NCI-H82 (cell line): ENCODE data around the gene PHACTR2.
"Not testable (repeated sequence)": the region's sequence is repeated elsewhere in the genome, so short reads cannot be mapped to it uniquely, and the experiment has no call there.

Experiments used
- DNase-seq: peaks from one replicate; lab custom pipeline; 2025; lab: John Stamatoyannopoulos, UW

Gene PHACTR2

DNA sequence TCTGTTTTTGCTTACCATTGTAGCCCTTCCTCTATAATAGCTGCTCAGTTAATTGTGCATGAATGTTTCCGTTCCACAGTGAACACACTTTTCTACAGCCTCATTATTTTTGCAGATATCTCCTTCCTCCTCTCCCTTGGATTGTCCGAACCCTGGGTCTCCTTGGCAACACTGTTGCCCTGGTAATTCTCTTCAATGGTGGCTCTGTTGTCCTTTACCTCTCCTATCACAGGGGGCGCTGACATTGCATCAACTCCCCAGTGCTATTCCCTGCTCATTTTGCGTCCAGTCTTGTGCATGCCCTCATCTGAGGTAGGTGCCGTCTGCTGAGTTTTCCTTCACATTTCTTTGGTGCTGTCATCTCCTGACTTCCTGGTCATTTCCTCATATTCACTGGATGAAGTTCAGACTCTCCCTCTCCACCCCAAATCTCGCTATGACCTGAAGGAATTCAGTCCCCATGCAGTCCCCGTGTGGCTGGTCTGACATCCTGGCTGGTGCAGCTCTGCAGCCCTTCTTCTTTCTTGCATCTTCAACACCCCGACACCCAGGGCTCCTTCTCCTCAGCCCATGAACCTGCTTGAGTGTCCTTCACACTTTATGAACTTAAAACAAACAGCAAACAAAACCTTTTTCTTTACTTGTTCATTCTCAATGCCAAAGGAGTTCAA, 21.1 kb downstream of the PHACTR2 start:
- DNase-seq = no peak

DNA sequence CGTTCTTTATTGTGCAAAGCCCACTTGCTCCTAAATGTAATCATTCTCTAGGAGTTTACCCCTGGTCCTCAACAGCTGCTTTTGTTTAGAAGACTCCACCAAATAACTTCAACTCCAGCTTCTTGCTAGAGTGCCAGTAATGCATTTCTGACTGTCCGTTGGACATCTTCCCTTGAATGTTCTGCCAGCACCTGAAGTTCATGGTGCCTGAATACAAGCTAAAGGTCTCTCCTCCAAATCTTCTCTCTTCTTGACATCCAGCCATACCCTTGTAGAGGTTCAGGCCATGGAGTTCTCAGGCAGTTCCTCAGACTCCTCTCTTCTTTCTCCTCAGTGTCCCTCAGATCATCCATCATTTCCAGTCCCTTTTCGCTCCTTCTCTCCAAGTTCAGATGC, 21.7 kb downstream of the PHACTR2 start:
- no peak for DNase-seq

DNA sequence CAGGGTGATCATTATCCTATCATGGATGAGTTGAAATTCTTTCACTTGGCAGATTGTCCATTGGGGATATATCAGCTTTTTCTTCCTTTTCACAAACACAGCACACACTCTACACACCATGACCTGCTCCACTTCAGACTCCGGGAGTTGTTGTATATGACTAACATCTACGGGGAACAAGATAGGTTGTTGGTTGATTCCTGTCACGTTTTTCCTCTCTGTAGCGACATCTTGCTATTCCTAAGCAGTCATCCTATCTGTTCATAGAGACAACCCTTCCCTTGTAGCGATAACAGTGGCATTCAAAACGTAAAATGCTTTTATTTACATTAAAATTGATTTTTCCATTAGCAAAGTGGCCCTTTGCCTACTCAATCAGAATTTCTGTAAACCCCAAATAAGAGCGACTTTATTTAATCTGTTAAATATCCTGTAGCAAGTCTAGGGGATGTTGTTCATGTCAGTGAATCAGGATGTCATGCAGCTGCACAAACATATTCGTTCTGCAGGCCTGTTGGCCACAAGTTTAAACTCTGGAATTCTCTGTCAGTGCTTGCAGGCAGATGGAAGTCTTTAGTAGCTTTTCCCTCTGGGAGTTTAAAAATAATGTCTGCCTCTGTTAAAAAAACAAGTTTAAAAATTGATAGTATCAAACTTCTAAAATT, 23.1 kb downstream of the PHACTR2 start:
- no peak for DNase-seq

- DNase-seq = peak; percentile 12
Observed at GRCh38 chr6:143701349-143702234, 23.8 kb downstream of the PHACTR2 start.

GRCh38 chr6:143705569-143705968, 27.8 kb downstream of the PHACTR2 start:
- DNase-seq = no peak

DNA sequence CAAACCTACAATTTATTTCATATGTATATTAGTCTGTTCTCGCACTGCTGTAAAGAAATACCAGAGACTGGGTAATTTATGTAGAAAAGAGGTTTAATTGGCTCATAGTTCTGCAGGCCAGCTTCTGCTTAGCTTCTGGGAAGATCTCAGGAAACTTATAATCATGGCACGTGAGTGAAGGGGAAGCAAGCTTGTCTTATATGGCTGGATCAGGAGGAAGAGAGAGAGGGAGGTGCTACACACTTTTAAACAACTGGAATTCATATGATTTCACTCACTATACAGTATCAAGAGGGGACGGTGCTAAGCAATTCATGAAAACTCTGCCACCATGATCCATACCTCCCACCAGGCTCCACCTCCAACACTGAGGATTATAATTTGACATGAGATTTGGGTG, 29.9 kb downstream of the PHACTR2 start:
- no peak for DNase-seq

DNA sequence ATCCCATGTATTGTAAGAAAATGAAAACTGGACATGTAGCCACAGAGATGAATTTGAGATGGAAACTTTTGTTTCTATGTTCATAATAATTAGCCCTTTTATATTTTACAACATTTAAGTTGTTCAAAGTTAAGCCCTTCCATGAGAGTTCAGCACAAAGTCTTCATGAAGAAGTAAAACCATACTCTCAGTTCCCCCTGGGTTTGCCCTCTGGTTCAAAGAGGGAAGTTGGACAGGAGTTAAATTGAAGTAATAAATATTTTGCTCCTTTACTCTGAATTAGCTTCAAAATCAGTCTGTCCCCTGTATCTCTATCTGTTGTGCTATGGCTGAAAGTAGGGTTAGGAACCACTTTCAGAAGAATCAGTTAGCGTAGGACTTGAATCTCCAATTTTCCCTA, 31.1 kb downstream of the PHACTR2 start:
- DNase-seq = no peak

GRCh38 chr6:143711714-143712113, 33.9 kb downstream of the PHACTR2 start:
- no peak for DNase-seq

DNA sequence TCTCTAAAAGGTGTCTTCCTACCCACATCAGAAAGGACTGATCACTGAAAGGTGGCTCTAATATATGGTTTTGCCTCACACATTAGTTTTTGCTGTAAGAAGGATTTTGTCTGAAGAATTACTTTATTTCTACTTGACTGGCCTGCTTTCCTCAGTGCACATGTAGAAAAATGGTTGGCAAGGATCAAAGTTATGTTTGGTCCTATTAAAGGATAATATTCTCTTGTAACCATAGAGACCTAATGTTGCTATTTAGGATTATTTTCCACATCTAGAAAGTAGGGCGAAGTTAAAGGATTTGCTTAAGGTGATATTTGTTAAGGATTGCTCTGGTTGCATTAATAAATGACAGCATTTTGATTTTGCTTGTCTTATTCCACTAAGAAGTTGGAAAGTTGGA, 40.7 kb downstream of the PHACTR2 start:
- no peak for DNase-seq

GRCh38 chr6:143721642-143722041, 43.9 kb downstream of the PHACTR2 start:
- no peak for DNase-seq

DNA sequence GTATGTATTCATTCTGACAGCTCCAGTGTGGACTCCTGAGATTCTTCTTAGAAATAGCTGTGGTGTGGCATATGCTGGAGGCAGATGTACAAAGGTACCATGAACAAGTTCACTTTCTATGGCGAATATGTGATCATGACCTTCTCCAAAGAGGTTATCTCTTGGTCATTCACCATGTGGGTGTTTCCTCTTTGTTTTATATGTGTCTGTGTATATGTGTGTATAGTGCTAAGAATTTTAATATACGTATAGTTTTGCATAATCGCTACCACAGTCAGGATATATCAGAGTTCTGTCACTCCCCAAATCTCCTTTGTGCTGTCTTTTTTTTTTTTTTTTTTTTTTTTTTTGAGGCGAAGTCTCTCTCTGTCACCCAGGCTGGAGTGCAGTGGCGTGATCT, 47.1 kb downstream of the PHACTR2 start:
- DNase-seq = no peak

DNA sequence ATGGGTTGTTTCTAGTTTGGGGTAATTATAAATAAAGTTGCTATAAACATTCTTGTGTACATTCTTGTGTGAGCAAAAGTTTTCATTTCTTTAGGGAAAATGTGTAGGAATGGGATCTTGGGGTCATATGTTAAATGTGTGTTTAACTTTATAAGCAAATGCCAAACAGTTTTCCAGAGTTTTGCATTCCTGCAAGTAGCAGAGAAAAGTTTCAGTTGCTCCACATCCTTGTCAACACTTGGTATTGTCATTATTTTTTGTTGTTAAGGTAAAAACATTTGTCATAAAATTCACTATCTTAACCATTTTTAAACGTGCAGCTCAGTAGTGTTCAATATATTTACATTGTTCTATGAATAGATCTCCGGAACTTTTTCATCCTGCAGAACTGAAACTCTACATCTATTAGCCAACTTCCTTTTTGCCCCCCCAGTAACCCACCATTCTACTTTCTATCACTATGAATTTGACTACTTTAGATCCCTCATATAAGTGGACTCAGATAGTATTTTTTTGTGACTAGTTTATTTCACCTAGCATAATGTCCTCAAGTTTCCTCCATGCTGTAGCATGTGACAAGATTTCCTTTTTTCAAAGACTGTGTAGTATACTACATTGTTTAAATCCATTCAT, 48.4 kb downstream of the PHACTR2 start:
- no peak for DNase-seq

- no peak for DNase-seq
Observed at GRCh38 chr6:143727035-143727434, 49.3 kb downstream of the PHACTR2 start.

GRCh38 chr6:143731789-143732188, 54.0 kb downstream of the PHACTR2 start:
- DNase-seq = no peak

DNA sequence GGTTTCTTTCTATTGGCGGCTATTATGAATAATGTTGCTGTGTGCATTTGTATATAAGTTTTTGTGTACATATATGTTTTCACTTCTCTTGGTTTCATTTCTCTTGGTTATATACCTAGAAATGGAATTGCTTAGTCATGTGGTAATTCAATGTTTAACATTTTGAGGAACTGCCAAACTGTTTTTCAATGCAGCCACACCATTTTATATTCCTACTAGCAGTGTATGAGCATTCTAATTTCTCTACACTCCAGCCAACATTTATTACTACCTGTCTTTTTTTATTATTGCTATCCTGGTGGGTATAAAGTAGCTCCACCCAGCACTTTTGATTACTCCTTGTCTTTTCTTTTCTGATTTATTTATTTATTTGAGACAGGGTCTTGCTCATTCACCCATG, 54.8 kb downstream of the PHACTR2 start:
- DNase-seq = no peak

- no peak for DNase-seq
Observed at GRCh38 chr6:143733510-143733909, 55.7 kb downstream of the PHACTR2 start.

- no peak for DNase-seq
Observed at GRCh38 chr6:143734641-143735063, 56.9 kb downstream of the PHACTR2 start.

- DNase-seq = not testable (repeated sequence)
Observed at GRCh38 chr6:143738072-143738690, 60.4 kb downstream of the PHACTR2 start.

DNA sequence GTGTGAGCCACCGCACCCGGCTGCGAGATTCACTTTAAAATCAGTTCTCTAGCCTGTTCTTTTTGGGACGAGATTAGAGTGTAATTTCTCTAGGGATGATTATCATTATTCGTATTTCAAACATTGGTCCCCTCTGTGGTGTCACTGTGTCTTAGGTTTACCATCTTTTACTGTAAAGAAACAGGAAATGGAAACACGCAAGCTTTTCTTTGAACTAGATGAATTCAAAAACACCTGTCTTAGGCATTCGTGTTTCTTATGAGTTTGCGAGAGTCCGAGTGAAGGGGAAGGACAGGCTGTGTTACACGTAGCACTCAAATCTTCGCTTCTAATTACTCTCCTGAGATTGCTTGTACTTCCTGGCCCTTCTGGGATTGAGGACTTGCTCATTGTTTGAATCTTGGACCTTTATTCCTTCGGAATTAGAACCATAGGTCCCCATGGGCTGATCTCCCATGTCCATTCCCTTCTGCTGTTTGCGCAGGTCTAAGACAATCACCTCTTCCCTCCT, 61.6 kb downstream of the PHACTR2 start:
- no peak for DNase-seq

DNA sequence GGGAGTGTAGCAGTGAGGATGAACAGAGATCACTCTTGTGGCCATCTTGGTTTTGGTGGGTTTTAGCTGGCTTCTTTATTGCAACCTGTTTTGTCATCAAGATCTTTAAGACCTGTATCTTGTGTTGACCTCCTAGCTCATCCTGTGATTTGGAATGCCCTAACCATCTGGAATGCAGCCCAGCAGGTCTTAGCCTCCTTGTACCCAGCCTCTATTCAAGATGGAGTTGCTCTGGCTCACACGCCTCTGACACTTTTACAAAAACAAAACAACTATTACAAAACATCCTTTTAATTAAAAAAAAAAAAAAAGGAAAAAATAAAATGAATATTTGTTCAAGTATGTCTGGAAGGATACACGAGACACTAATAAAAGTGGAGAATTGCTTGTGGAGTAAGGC, 62.4 kb downstream of the PHACTR2 start:
- DNase-seq = no peak

- no peak for DNase-seq
Observed at GRCh38 chr6:143741480-143741879, 63.7 kb downstream of the PHACTR2 start.
